HUES48 (cell line): ENCODE results near the gene MUSTN1.

Experiments used
- H3K27ac ChIP-seq: one replicate; pipeline ENCODE4 v1.7.0; 2013; ENCODE audit warnings: low read depth, low read length, inconsistent platforms
- H3K27me3 ChIP-seq: 2 replicates; pipeline ENCODE4 v1.6.1; 2013; ENCODE audit warnings: mild to moderate bottlenecking, low read length; ENCODE audit not compliant: control insufficient read depth, insufficient read depth
- H3K36me3 ChIP-seq: 2 replicates; pipeline ENCODE4 v1.6.1; 2013; ENCODE audit warnings: low read length; ENCODE audit not compliant: control insufficient read depth, insufficient read depth
- H3K4me1 ChIP-seq: 2 replicates; pipeline ENCODE4 v1.6.1; 2013; ENCODE audit warnings: mild to moderate bottlenecking, low read length; ENCODE audit not compliant: control insufficient read depth, insufficient read depth
- H3K4me3 ChIP-seq: 2 replicates; pipeline ENCODE4 v1.5.1; 2013; ENCODE audit warnings: mild to moderate bottlenecking, low read depth, low read length
- H3K9ac ChIP-seq: 2 replicates; pipeline ENCODE4 v1.6.1; 2013; ENCODE audit warnings: mild to moderate bottlenecking, low read depth, low read length, moderate library complexity
- H3K9me3 ChIP-seq: 2 replicates; pipeline ENCODE4 v1.6.1; 2013; ENCODE audit warnings: low read length; ENCODE audit not compliant: control insufficient read depth, insufficient read depth

MUSTN1 gene

GRCh38 chr3:52843881-52844280, 9.1 kb upstream of the MUSTN1 start:
- peaks cover 42% of the 10 kb centered on the region for H3K36me3 ChIP-seq
- H3K9me3 ChIP-seq, result no peaks in the 10 kb centered on the region
- H3K27ac ChIP-seq, result no peak overlapping the region
- no peaks in the 10 kb centered on the region for H3K27me3 ChIP-seq
- no peak overlapping the region for H3K9ac ChIP-seq
- H3K4me3 ChIP-seq, result no peak overlapping the region
- H3K4me1 ChIP-seq, result no peaks in the 10 kb centered on the region

DNA sequence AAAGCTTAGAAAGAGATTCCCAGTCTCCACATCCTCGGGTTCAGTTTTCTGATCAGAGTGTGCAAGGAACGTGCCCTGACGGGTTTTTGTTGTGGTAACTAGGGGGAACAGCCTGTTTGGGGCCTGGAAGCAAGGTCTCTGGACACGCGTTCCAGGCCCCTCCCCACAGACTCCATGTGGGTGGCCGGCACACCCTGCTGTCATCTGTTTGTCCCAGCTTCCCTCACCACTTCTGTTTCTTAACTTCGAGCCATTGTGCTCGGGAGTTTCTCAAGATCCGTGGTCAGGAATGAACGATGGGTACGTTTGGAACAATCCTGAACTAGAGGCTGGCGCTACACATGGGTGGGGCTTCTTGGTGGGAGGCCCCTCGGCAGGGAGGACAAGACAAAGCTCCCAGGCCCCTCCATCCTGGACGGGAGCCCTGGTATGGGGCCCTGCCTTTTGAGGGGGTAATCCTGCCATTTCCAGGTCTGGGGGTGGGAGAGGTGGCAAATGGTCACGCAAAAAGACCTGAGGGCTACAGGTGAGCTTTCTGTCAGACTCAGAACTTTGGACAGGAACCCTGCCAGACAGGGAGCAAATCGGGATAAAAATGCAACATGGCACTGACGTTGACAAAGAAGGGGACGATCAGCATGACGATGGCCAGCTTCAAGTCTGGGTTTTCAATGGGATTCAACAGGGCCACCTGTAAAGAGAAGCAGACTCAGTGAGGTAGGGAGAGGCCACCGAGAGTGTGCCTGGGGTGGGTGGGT, 8.5 kb upstream of the MUSTN1 start:
- Histone ChIP-seq H3K4me3 (no peak overlapping the region), H3K27me3 (no peaks in the 10 kb centered on the region), H3K4me1 (no peaks in the 10 kb centered on the region), H3K36me3 (peaks cover 38% of the 10 kb centered on the region; the same call in 1 of the 2 replicates), H3K27ac (no peak overlapping the region), H3K9ac (no peak overlapping the region), H3K9me3 (no peaks in the 10 kb centered on the region)

GRCh38 chr3:52842424-52842823, 7.6 kb upstream of the MUSTN1 start:
- no peak overlapping the region for H3K27ac ChIP-seq
- no peaks in the 10 kb centered on the region for H3K9me3 ChIP-seq
- H3K27me3 ChIP-seq, result no peaks in the 10 kb centered on the region
- no peak overlapping the region for H3K4me3 ChIP-seq
- no peak overlapping the region for H3K9ac ChIP-seq
- peaks cover 30% of the 10 kb centered on the region; the same call in 1 of the 2 replicates for H3K36me3 ChIP-seq
- no peaks in the 10 kb centered on the region for H3K4me1 ChIP-seq

- no peak overlapping the region for H3K27ac ChIP-seq
- peaks cover 25% of the 10 kb centered on the region; the same call in 1 of the 2 replicates for H3K36me3 ChIP-seq
- H3K4me3 ChIP-seq, result no peak overlapping the region
- no peak overlapping the region for H3K9ac ChIP-seq
- H3K4me1 ChIP-seq, result no peaks in the 10 kb centered on the region
- H3K9me3 ChIP-seq, result no peaks in the 10 kb centered on the region
- H3K27me3 ChIP-seq, result no peaks in the 10 kb centered on the region
These were observed 7.1 kb upstream of the MUSTN1 start for GRCh38 chr3:52841981-52842340.

GRCh38 chr3:52841211-52841980, 6.6 kb upstream of the MUSTN1 start:
- no peaks in the 10 kb centered on the region for H3K9me3 ChIP-seq
- H3K4me3 ChIP-seq, result no peak overlapping the region
- H3K9ac ChIP-seq, result no peak overlapping the region
- H3K36me3 ChIP-seq, result peaks cover 25% of the 10 kb centered on the region; the same call in 1 of the 2 replicates
- H3K4me1 ChIP-seq, result no peaks in the 10 kb centered on the region
- no peaks in the 10 kb centered on the region for H3K27me3 ChIP-seq
- H3K27ac ChIP-seq, result no peak overlapping the region

- Histone ChIP-seq H3K4me1 (peaks cover 7% of the 10 kb centered on the region; the same call in 1 of the 2 replicates), H3K4me3 (no peak overlapping the region), H3K9me3 (no peaks in the 10 kb centered on the region), H3K27me3 (no peaks in the 10 kb centered on the region), H3K27ac (no peak overlapping the region), H3K9ac (no peak overlapping the region), H3K36me3 (peaks cover 27% of the 10 kb centered on the region; the same call in 1 of the 2 replicates)
These were observed 5.2 kb upstream of the MUSTN1 start for GRCh38 chr3:52839892-52840545.

GRCh38 chr3:52839268-52839575, 4.4 kb upstream of the MUSTN1 start:
- Histone ChIP-seq H3K4me1 (peaks cover 7% of the 10 kb centered on the region; the same call in 1 of the 2 replicates), H3K9ac (no peak overlapping the region), H3K27ac (no peak overlapping the region), H3K36me3 (peaks cover 27% of the 10 kb centered on the region; the same call in 1 of the 2 replicates), H3K4me3 (no peak overlapping the region), H3K9me3 (no peaks in the 10 kb centered on the region), H3K27me3 (no peaks in the 10 kb centered on the region)

- no peak overlapping the region for H3K9ac ChIP-seq
- H3K9me3 ChIP-seq, result no peaks in the 10 kb centered on the region
- no peaks in the 10 kb centered on the region for H3K27me3 ChIP-seq
- H3K4me1 ChIP-seq, result peaks cover 7% of the 10 kb centered on the region; the same call in 1 of the 2 replicates
- H3K4me3 ChIP-seq, result no peak overlapping the region
- H3K27ac ChIP-seq, result no peak overlapping the region
- H3K36me3 ChIP-seq, result peaks cover 27% of the 10 kb centered on the region; the same call in 1 of the 2 replicates
These were observed 3.9 kb upstream of the MUSTN1 start for GRCh38 chr3:52838561-52839267.

GRCh38 chr3:52836986-52837385, 2.2 kb upstream of the MUSTN1 start:
- H3K9me3 ChIP-seq, result no peaks in the 10 kb centered on the region
- H3K4me1 ChIP-seq, result peaks cover 7% of the 10 kb centered on the region; the same call in 1 of the 2 replicates
- H3K9ac ChIP-seq, result no peak overlapping the region

DNA sequence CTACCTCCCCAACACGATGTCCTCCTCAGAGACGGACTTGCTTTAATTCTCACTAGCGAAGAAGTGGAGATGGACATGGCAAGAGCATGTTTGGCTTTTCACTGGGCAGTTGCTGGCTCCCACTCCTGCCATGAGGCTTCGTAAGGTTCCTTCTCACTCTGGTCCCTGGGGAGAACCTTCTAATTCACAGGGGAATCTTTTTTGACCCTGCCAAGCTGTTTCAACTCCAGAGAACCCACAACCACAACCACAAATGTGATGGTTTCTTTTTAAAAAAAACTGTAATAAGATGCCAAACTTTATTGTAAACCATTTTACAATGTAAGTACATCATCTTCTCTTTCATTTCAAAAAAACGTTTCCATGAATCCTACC, 1.6 kb upstream of the MUSTN1 start:
- no peak overlapping the region for H3K9ac ChIP-seq
- no peaks in the 10 kb centered on the region for H3K27me3 ChIP-seq
- H3K4me3 ChIP-seq, result no peak overlapping the region
- H3K27ac ChIP-seq, result no peak overlapping the region
- no peaks in the 10 kb centered on the region for H3K9me3 ChIP-seq
- peaks cover 7% of the 10 kb centered on the region; the same call in 1 of the 2 replicates for H3K4me1 ChIP-seq
- peaks cover 15% of the 10 kb centered on the region; the same call in 1 of the 2 replicates for H3K36me3 ChIP-seq

More at GRCh38 chr3:52836986-52837385, 2.2 kb upstream of the MUSTN1 start:
- Histone ChIP-seq H3K4me3 (no peak overlapping the region), H3K27me3 (no peaks in the 10 kb centered on the region), H3K27ac (no peak overlapping the region), H3K36me3 (peaks cover 19% of the 10 kb centered on the region; the same call in 1 of the 2 replicates)
